ENCODE data around the gene MOSPD2.

DNA sequence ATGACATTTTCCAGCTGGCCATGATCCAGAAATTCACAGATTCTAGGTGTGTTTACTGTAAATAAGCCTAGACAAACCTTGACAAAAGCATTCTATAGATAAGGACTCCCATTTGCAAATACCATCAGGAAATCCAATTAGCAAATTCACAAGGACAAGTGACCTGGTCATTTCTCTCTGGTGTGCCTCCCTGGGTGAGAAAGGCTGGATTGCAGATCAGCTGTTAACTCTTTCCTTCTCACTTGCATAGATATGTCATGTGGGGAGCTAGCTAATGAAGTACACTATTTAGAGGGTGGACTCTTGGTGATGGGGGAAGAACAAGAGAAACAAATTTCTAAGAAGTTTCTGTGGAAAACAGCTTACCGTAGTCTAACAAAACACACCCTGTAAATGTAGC, 58.9 kb downstream of the MOSPD2 start:
- no peak for TF ChIP-seq CTCF (IDR thresholded peaks at IDR 0.05 in 4 of 5, conservative IDR thresholded peaks at IDR 0.05 in 1 of 5)
- no peak for TF ChIP-seq POLR2A (IDR thresholded peaks at IDR 0.05)

All from gastrocnemius medialis (tissue), 4 donors.